ENCODE measurements around the gene TMEM178B. TPM values are rescaled to one million over a fixed set of nuclear protein-coding genes. Genes with fewer than 3 reads are reported as not detected.

Gene TMEM178B
- total and polyA plus RNA-seq, 7 donors: 0.16 to 4.7 (median 1.4) TPM; not detected in 2

DNA sequence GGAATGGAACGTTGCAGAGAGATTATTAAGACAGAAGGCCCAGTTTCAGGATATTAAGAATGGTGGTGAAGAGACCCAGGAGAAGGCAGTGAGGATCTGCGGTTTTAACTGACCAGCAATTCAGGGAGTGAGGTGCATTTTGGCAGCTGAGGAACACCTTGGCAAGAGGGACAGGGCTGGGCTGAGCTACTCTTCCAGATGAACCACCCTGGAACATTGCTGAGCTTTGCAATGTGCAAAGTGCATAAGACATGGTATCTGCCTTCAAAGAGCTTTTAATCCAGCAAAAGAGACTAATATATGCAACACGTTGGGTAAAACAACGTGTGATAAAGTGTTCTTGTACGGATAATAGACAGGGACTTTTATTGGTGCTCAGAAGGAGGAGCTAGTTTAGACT, 296.3 kb downstream of the TMEM178B start:
- no peak overlapping the region for H3K4me3 ChIP-seq
- intact Hi-C loops (cut with DNase I): no loop called here
- no peak for TF ChIP-seq EP300 (IDR thresholded peaks at IDR 0.05)
- TF ChIP-seq POLR2AphosphoS5 (IDR thresholded peaks at IDR 0.05): no peak
- no peak for TF ChIP-seq POLR2A (IDR thresholded peaks at IDR 0.05)
- TF ChIP-seq, protein P1, sequence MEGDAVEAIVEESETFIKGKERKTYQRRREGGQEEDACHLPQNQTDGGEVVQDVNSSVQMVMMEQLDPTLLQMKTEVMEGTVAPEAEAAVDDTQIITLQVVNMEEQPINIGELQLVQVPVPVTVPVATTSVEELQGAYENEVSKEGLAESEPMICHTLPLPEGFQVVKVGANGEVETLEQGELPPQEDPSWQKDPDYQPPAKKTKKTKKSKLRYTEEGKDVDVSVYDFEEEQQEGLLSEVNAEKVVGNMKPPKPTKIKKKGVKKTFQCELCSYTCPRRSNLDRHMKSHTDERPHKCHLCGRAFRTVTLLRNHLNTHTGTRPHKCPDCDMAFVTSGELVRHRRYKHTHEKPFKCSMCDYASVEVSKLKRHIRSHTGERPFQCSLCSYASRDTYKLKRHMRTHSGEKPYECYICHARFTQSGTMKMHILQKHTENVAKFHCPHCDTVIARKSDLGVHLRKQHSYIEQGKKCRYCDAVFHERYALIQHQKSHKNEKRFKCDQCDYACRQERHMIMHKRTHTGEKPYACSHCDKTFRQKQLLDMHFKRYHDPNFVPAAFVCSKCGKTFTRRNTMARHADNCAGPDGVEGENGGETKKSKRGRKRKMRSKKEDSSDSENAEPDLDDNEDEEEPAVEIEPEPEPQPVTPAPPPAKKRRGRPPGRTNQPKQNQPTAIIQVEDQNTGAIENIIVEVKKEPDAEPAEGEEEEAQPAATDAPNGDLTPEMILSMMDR (IDR thresholded peaks at IDR 0.05): no peak
- no peaks in the 10 kb centered on the region for H3K27me3 ChIP-seq
- H3K27ac ChIP-seq: no peak overlapping the region
- H3K4me1 ChIP-seq: peaks cover 0 to 17% (median 10%) of the 10 kb centered on the region in 4 donors
- 76 to 77% methylated on average over 5 of the region's 5 CpGs for WGBS, 2 donors
- no peak for DNase-seq
- H3K36me3 ChIP-seq: no peaks in the 10 kb centered on the region
- no peaks in the 10 kb centered on the region for H3K9me3 ChIP-seq

DNA sequence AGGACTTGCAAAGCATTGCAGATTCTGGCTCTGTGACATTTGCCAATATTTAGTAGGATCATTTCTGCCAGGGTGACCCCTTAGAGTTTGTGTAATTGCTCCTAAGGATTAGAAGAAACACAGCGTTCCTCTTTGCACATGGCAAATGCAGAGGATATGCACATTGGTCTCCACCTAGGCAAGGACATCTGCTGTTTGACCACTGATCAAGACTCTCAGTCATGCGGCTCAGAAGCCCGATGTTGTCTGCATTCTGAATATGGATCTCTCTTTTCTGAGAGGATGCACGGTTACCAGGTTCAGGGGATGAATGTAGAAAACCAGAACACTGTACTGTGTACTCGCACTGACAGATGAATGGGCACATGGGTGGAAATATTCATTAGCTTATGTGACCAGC, 296.8 kb downstream of the TMEM178B start:
- H3K4me1 ChIP-seq: peaks cover 0 to 16% (median 10%) of the 10 kb centered on the region in 4 donors
- no peaks in the 10 kb centered on the region for H3K27me3 ChIP-seq
- H3K9me3 ChIP-seq: no peaks in the 10 kb centered on the region
- TF ChIP-seq, protein P1 (IDR thresholded peaks at IDR 0.05): no peak
- TF ChIP-seq POLR2AphosphoS5 (IDR thresholded peaks at IDR 0.05) (no peak), EP300 (IDR thresholded peaks at IDR 0.05) (no peak), POLR2A (IDR thresholded peaks at IDR 0.05) (no peak)
- no peak overlapping the region for H3K27ac ChIP-seq
- intact Hi-C loops (cut with DNase I): no loop called here
- H3K4me3 ChIP-seq: no peak overlapping the region
- WGBS, 2 donors: 91 to 92% methylated on average over 5 of the region's 5 CpGs
- H3K36me3 ChIP-seq: no peaks in the 10 kb centered on the region
- DNase-seq: no peak

DNA sequence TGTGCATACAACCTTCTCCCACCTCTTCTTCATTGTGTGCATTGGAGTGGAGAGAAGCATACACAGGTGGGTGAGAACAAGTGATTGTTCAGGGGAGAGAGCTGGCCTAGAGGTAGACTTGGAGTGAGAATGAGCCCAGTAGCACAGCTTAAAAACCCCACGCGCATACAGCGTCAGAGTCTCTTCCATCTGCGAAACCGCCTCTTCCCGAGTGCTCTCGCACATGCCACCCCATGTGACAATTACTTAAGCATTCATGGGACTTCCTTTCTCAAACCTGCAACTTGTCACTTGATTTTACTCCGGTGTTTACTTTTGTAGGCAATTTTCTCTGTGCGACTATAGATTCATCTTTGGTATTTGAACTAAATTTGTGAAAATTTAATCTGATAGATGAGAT, 300.6 kb downstream of the TMEM178B start:
- intact Hi-C loops (cut with DNase I): no loop called here
- Histone ChIP-seq H3K4me3 (no peak overlapping the region), H3K9me3 (no peaks in the 10 kb centered on the region), H3K36me3 (no peaks in the 10 kb centered on the region), H3K4me1 (peaks cover 0 to 4% (median 0%) of the 10 kb centered on the region in 4 donors), H3K27me3 (no peaks in the 10 kb centered on the region), H3K27ac (no peak overlapping the region)
- WGBS, 2 donors: 91 to 94% methylated on average over 9 of the region's 9 CpGs
- DNase-seq: no peak
- TF ChIP-seq POLR2AphosphoS5 (IDR thresholded peaks at IDR 0.05): no peak
- no peak for TF ChIP-seq POLR2A (IDR thresholded peaks at IDR 0.05)
- TF ChIP-seq, protein P1 (IDR thresholded peaks at IDR 0.05): no peak
- no peak for TF ChIP-seq EP300 (IDR thresholded peaks at IDR 0.05)

DNA sequence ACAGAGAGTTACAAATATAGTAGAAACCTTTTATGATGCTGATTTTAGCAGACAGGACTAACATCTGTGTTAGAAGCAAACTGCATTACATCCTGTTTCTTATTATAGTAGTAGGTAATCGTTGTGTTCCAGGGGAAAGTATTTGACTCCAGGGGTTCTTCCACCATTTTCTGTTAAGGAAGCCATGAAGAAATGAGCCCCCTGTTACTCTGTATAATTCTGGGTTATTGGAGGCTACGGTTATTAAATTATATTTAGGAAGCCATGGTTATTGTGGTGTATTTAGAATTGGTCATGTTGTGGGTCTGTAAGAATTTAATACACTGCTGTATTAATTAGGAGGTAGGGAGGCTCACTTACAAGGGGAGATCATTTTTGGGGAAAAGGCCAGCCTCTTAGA, 301.6 kb downstream of the TMEM178B start:
- no peaks in the 10 kb centered on the region for H3K36me3 ChIP-seq
- intact Hi-C loops (cut with DNase I): no loop called here
- no peaks in the 10 kb centered on the region for H3K9me3 ChIP-seq
- 65 to 83% methylated on average over 2 of the region's 2 CpGs for WGBS, 2 donors
- DNase-seq: no peak
- no peaks in the 10 kb centered on the region for H3K4me1 ChIP-seq
- H3K27me3 ChIP-seq: no peaks in the 10 kb centered on the region
- no peak overlapping the region for H3K27ac ChIP-seq
- no peak for TF ChIP-seq EP300 (IDR thresholded peaks at IDR 0.05)
- TF ChIP-seq, protein P1 (IDR thresholded peaks at IDR 0.05): no peak
- TF ChIP-seq POLR2A (IDR thresholded peaks at IDR 0.05): no peak
- no peak for TF ChIP-seq POLR2AphosphoS5 (IDR thresholded peaks at IDR 0.05)
- H3K4me3 ChIP-seq: no peak overlapping the region

DNA sequence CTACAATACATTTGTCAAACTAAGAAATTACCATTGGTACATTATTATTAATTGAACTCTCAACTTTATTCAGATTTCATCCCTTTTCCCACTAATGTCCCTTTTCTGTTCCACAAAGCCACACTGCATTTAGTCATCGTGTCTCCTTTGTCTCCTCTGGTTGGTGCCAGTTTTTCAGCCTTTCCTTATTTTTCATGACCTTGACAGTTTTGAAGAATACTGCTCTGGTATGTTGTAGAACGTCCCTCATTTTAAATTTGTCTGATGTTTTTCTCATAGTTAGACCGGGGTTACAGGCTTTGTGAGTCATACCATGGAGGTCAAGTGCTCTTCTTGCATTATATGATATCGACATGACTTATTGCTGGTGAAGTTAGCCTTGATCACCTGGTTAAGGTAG, 304.0 kb downstream of the TMEM178B start:
- Histone ChIP-seq H3K9me3 (no peaks in the 10 kb centered on the region), H3K4me1 (no peaks in the 10 kb centered on the region), H3K4me3 (no peak overlapping the region), H3K27ac (no peak overlapping the region), H3K36me3 (no peaks in the 10 kb centered on the region), H3K27me3 (no peaks in the 10 kb centered on the region)
- WGBS, 2 donors: 69 to 87% methylated on average over 4 of the region's 4 CpGs
- no peak for DNase-seq
- no peak for TF ChIP-seq POLR2A (IDR thresholded peaks at IDR 0.05)
- TF ChIP-seq, protein P1 (IDR thresholded peaks at IDR 0.05): no peak
- no peak for TF ChIP-seq POLR2AphosphoS5 (IDR thresholded peaks at IDR 0.05)
- TF ChIP-seq EP300 (IDR thresholded peaks at IDR 0.05): no peak
- intact Hi-C loops (cut with DNase I): no loop called here

Data from sigmoid colon (tissue), 7 donors.